ENCODE measurements around the gene MED13L. TPM values are rescaled to one million over a fixed set of nuclear protein-coding genes. Genes with fewer than 3 reads are reported as not detected.

The MED13L gene
- total RNA-seq, 4 donors from 2014 or later: 158 to 247 (median 166) TPM

DNA sequence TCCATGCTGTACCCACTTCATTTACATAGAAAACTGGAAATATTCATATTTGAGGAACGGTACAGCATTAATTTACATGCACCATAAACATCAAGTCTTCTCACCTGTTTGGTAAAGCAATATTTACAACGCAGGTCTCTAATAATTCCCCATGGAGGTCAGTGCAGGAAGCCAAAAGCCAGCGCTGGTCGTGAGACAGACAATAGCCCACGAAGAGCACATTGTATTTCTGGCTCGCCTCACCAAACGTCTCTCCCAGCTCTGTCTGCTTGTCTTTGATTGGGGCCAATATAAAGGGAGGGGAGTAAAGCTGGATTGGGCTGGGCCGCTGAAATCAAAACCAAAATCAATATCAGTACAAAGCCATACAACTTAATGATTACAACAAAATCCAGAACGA is 302.1 kb downstream of the MED13L start:
- intact Hi-C loops (cut with DNase I; ENCODE audit: low total_unique reads): no loop called here
- no peak for DNase-seq (ENCODE audit: low spot score in 2 of 2)
- H3K4me3 ChIP-seq (ENCODE audit: low read depth, poor library complexity, severe bottlenecking): no peak overlapping the region
- no peak for TF ChIP-seq POLR2A (IDR thresholded peaks at IDR 0.05)
- TF ChIP-seq, protein P1, sequence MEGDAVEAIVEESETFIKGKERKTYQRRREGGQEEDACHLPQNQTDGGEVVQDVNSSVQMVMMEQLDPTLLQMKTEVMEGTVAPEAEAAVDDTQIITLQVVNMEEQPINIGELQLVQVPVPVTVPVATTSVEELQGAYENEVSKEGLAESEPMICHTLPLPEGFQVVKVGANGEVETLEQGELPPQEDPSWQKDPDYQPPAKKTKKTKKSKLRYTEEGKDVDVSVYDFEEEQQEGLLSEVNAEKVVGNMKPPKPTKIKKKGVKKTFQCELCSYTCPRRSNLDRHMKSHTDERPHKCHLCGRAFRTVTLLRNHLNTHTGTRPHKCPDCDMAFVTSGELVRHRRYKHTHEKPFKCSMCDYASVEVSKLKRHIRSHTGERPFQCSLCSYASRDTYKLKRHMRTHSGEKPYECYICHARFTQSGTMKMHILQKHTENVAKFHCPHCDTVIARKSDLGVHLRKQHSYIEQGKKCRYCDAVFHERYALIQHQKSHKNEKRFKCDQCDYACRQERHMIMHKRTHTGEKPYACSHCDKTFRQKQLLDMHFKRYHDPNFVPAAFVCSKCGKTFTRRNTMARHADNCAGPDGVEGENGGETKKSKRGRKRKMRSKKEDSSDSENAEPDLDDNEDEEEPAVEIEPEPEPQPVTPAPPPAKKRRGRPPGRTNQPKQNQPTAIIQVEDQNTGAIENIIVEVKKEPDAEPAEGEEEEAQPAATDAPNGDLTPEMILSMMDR (IDR thresholded peaks at IDR 0.05): no peak
- WGBS, 2 donors: 79 to 85% methylated on average over 9 of the region's 9 CpGs

DNA sequence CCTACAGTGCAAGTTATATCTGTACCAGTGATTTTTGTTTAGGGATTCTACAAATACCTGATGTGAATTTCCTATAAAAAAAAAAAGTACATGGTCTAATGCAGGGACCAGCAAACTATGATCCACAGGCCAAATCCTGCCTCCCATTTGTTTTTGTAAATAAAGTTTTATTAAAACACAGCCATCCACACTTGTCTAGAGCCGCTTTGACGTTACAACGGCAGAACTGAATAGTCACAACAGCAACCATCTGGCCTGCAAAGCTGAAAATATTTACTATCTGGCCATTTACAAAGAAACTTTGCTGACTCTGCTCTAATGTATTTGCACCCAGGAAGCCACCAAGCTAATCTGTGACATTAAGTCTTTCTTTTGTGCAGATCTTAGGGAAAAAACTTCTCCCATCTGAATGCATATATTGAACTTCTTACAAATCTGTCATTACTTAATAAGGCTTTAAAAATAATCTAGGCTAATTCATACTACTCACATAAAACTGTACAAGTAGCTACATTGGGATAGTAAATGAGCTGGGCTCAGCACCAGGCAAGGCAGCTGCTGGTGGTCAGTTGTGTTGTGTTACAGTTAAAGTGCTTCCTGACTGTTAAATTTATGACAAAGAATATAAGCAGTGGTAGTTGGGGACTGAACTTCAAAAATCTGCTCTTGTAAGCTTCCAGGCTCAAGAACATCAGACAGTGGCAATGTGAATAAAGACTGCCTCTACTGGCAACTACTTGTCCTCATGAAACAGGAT is 303.3 kb downstream of the MED13L start:
- WGBS, 2 donors: 75 to 78% methylated on average over 3 of the region's 3 CpGs
- intact Hi-C loops (cut with DNase I; ENCODE audit: low total_unique reads): no loop called here
- H3K4me3 ChIP-seq (ENCODE audit: low read depth, poor library complexity, severe bottlenecking): no peak overlapping the region
- no peak for DNase-seq (ENCODE audit: low spot score in 2 of 2)
- no peak for TF ChIP-seq POLR2A (IDR thresholded peaks at IDR 0.05)
- TF ChIP-seq, protein P1 (IDR thresholded peaks at IDR 0.05): no peak

DNA sequence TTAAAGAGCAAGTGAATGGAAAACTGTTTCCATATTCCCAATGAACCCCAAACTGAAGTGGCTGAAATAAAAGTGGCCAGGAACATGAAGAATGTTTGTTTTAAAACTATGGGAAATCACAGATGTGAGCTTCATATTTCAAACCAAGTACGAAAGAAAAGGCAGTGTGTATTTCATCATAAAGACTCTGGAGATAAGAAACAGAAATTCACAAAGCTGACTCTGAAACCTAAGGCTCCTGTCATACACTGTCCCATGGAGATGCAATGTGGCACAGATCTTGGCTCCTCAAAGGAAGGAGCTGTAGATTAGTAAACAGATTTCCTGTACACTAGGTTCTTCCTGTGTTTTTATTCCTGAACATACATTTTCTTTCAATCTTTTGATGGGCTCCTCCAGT is 304.4 kb downstream of the MED13L start:
- DNase-seq (ENCODE audit: low spot score in 2 of 2): no peak
- H3K4me3 ChIP-seq (ENCODE audit: low read depth, poor library complexity, severe bottlenecking): no peak overlapping the region
- TF ChIP-seq, protein P1 (IDR thresholded peaks at IDR 0.05): no peak
- TF ChIP-seq POLR2A (IDR thresholded peaks at IDR 0.05): no peak
- intact Hi-C loops (cut with DNase I; ENCODE audit: low total_unique reads): no loop called here
- WGBS, 2 donors: 94 to 98% methylated on average over 1 of the region's 1 CpG

DNA sequence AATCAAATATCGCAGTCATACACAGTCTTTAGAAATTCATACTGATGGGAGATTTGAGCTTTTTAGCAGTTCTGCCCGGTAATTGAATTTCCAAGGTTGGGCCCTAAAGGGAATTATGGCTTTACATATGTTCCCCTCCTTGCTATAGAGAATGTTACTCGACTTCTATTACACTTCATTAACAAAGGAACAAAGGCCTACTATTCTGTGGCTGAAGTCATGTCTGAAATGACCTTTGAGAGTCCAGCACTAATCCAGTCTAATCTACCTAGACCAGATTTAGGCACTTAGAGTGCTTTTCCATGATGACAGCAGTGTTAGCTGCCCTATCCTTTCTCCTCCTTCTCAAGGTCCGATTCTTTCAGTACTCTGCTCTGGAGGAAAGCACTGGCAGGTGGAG is 305.3 kb downstream of the MED13L start:
- 93 to 95% methylated on average over 4 of the region's 4 CpGs for WGBS, 2 donors
- intact Hi-C loops (cut with DNase I; ENCODE audit: low total_unique reads): no loop called here
- no peak for DNase-seq (ENCODE audit: low spot score in 2 of 2)
- H3K4me3 ChIP-seq (ENCODE audit: low read depth, poor library complexity, severe bottlenecking): no peak overlapping the region
- no peak for TF ChIP-seq POLR2A (IDR thresholded peaks at IDR 0.05)

DNA sequence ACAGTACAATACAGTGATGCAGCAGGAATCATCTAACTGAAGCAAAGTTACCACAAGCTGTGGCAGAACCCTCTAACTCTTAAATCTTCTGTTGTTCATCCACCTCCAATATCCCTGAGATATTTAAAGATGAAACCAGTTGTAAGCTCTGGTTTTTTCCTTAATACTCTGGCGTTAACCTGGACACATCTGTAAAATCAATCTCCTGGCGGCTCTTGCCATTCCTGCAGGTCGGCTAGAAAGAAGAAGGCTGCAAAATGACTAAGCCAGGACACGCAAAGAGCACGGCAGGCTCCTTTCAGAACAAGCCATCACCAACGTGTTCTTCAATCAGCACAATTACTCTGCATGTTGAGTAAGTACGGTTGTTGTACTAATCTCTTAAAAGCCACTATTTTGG is 309.3 kb downstream of the MED13L start:
- intact Hi-C loops (cut with DNase I; ENCODE audit: low total_unique reads): no loop called here

DNA sequence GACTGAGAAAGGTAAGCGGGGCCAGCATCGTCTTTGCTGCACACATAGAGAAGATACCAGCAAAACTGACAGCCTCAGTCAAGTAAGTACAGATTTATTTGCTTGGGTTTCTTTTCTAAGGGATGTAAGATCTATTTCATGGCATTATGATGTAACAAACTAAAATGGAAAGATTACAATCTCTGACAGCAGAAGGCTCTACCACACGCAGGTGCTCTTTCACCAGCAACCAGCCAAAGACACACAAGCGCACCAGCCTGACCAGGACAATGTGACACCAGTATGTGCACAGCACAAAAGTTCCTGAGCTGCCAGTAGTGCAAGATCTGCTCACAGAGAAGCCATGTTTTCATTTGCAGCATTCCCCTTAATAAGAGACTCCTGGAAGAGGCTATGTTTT is 311.1 kb downstream of the MED13L start:
- no peak for DNase-seq (ENCODE audit: low spot score in 2 of 2)
- no peak for TF ChIP-seq POLR2A (IDR thresholded peaks at IDR 0.05)
- TF ChIP-seq, protein P1 (IDR thresholded peaks at IDR 0.05): no peak
- no peak overlapping the region for H3K4me3 ChIP-seq (ENCODE audit: low read depth, poor library complexity, severe bottlenecking)
- intact Hi-C loops (cut with DNase I; ENCODE audit: low total_unique reads): no loop called here
- 94 to 96% methylated on average over 4 of the region's 4 CpGs for WGBS, 2 donors

More for the DNA sequence above, 309.3 kb downstream of the MED13L start:
- no peak overlapping the region for H3K4me3 ChIP-seq (ENCODE audit: low read depth, poor library complexity, severe bottlenecking)
- WGBS, 2 donors: 89 to 90% methylated on average over 7 of the region's 7 CpGs
- TF ChIP-seq, protein P1 (IDR thresholded peaks at IDR 0.05): no peak
- TF ChIP-seq POLR2A (IDR thresholded peaks at IDR 0.05): no peak
- DNase-seq (ENCODE audit: low spot score in 2 of 2): no peak

All from lower leg skin (tissue), 4 donors.